CD4-positive, alpha-beta T cell (primary cell): Measurements from ENCODE around the gene EMILIN1. TPM values are rescaled to one million over a fixed set of nuclear protein-coding genes. Genes with fewer than 3 reads are reported as not detected.

Source experiments
- ATAC-seq: fragments of 200-7000 bp; cut with Tn5 transposase; one replicate; pipeline ENCODE4 v1.10.0; 2022; ENCODE audit warnings: mild to moderate bottlenecking; ENCODE audit not compliant: poor library complexity
- CTCF ChIA-PET: fragments of 350-600 bp; sonication (Branson Sonifier 250); formaldehyde crosslinking; loops from one replicate; lab custom pipeline; 2021; ENCODE audit warnings: antibody characterized with exemption, inconsistent platforms; lab: Charles Lee
- POLR2A ChIA-PET: fragments of 350-600 bp; sonication (Branson Sonifier 250); formaldehyde crosslinking; loops from one replicate; lab custom pipeline; 2021; ENCODE audit warnings: antibody characterized with exemption, inconsistent platforms; lab: Charles Lee
- DNase-seq, 14 experiments: peaks; one replicate each; pipeline ENCODE4 v3.0.0-alpha.2; 2013 to 2020; ENCODE audit warnings: mixed read lengths in 2 of 14
- H3K27ac ChIP-seq, 2 donors: one replicate each; pipeline versions ENCODE4 v1.5.1 to v1.7.0; 2013; ENCODE audit warnings: low read length in 2 of 2, low read depth in 1 of 2, mild to moderate bottlenecking in 1 of 2
- H3K27me3 ChIP-seq, 2 experiments: 1 replicate in 1 of 2; 2 replicates in 1 of 2; pipeline versions ENCODE4 v1.6.1 to v1.7.0; 2013; ENCODE audit warnings: low read length in 2 of 2, control low read depth in 1 of 2, mild to moderate bottlenecking in 1 of 2, moderate library complexity in 1 of 2; ENCODE audit not compliant: insufficient read depth in 2 of 2, control insufficient read depth in 1 of 2
- H3K36me3 ChIP-seq: one replicate; pipeline ENCODE4 v1.6.1; 2013; ENCODE audit warnings: low read length, control low read depth; ENCODE audit not compliant: insufficient read depth
- H3K4me1 ChIP-seq: one replicate; pipeline ENCODE4 v1.6.1; 2013; ENCODE audit warnings: low read length, control low read depth; ENCODE audit not compliant: insufficient read depth
- H3K4me3 ChIP-seq: one replicate; pipeline ENCODE4 v1.5.1; 2013; ENCODE audit warnings: mild to moderate bottlenecking, low read length, moderate library complexity
- H3K9me3 ChIP-seq, 2 experiments: 1 replicate in 1 of 2; 2 replicates in 1 of 2; pipeline versions ENCODE4 v1.6.1 to v1.7.0; 2013; ENCODE audit warnings: low read length in 2 of 2, mild to moderate bottlenecking in 2 of 2, control low read depth in 1 of 2, moderate library complexity in 1 of 2; ENCODE audit not compliant: control insufficient read depth in 1 of 2, insufficient read depth in 1 of 2
- H3K27ac Mint-ChIP-seq: one replicate; pipeline ENCODE4 v1.8.0; 2020; ENCODE audit warnings: mixed read lengths
- H3K27me3 Mint-ChIP-seq: one replicate; pipeline ENCODE4 v1.8.0; 2021; ENCODE audit warnings: mixed read lengths
- H3K36me3 Mint-ChIP-seq: one replicate; pipeline ENCODE4 v1.8.0; 2021; ENCODE audit warnings: low read depth, mixed read lengths
- H3K4me1 Mint-ChIP-seq: one replicate; pipeline ENCODE4 v1.8.0; 2021; ENCODE audit warnings: low read depth, mixed read lengths
- H3K4me3 Mint-ChIP-seq: one replicate; pipeline ENCODE4 v1.8.0; 2020; ENCODE audit warnings: mild to moderate bottlenecking, mixed read lengths
- H3K9me3 Mint-ChIP-seq: one replicate; pipeline ENCODE4 v1.8.0; 2020; ENCODE audit warnings: mixed read lengths
- intact Hi-C, 2 experiments: fragments of 100-400 bp; cut with DNase I in 1 of 2; cut with micrococcal nuclease in 1 of 2; formaldehyde crosslinking; loops; one replicate each; pipeline versions ENCODE4 v1.15.1 to v1.9.0; 2023 to 2025; cut with DNase I, micrococcal nuclease
- total RNA-seq, 174 experiments: library from RNA in 2 of 174; stranded (reverse) in 2 of 174; gene quantifications; one replicate each; pipeline ENCODE4 v1.2.3 and lab custom pipeline; 2021 to 2026
- TF ChIP-seq, protein P1 (sequence below): fragments of 200-600 bp; IDR thresholded peaks from one replicate; pipeline ENCODE4 v1.8.0; 2022; ENCODE audit warnings: antibody characterized with exemption, mild to moderate bottlenecking

The EMILIN1 gene
- total RNA-seq, 2 experiments from 2014 or later, result 0.14 to 0.25 TPM

DNA sequence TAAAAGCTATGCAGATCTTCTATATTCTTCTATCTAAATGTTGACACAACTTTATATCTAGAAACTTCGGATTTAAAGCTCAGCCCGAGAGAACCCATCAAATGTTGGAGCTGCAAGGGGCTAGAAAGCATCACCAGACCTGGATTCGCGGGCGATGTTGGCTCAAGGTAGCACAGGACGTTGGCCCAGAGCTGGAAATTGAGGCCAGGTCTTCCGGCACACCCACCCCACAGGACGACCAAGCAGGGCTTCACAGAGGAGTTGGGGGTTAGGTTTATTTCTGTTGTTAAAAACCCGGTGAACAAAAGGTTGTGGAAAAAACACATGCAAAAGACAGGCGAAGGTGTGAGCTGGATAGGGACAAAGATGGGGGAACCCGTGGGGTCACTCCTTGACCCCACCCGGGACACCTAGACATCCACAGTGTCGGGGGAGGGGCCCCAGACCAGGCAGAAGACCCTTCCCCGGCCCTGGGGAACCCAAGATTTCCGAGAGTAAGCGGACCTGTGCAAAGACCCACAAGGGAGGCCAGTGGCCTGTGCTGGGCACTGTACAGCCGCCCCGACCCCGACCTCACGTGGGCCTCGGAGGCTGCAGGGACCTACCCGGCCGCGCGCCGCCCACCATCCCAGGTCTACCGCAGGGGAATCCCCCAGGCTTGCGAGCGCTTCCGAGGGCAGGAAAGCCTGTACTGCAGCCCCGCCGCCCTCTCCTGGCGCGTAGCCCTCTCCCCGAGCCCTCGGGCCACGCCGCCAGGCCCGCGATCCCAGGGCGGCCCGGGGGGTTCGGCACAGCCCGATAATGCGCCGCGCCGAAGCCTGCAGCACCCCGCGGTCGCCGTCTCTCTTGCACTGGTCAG is 28.8 kb upstream of the EMILIN1 start:
- Mint-ChIP-seq H3K27me3 (peaks cover 15% of the 10 kb centered on the region), H3K9me3 (no peaks in the 10 kb centered on the region), H3K4me1 (peaks cover 27% of the 10 kb centered on the region), H3K4me3 (peak overlapping the region; percentile 100), H3K27ac (peak overlapping the region; percentile 100), H3K36me3 (peaks cover 30% of the 10 kb centered on the region)
- ATAC-seq, result peak; percentile 11
- peaks cover 4% of the 10 kb centered on the region for H3K36me3 ChIP-seq
- intact Hi-C loops, result loop anchor here (1.0 to 5.0 kb wide), 6 partner anchors 16 to 163 kb away; partner anchors contain the start of genes ATRAID (in 1 of the 2), KHK (in 1 of the 2), SLC5A6 (in 1 of the 2) and TMEM214 (in 1 of the 2)
- no peaks in the 10 kb centered on the region for H3K27me3 ChIP-seq
- POLR2A ChIA-PET, result interaction anchor here (0.6 to 13.4 kb wide), 16 partner anchors 10 to 1821 kb away, joined by 3 to 301 read pairs (median 8); partner anchors contain the start of genes ABHD1, ATRAID, KHK and MPV17
- peak overlapping the region; percentile 76 for H3K4me3 ChIP-seq
- DNase-seq, result peak in 12 of 14 experiments; percentile 22 to 86 (median 49)
- peaks cover 20% of the 10 kb centered on the region for H3K4me1 ChIP-seq
- no peaks in the 10 kb centered on the region for H3K9me3 ChIP-seq
- peak overlapping the region; percentile 41 to 77 for H3K27ac ChIP-seq
- CTCF ChIA-PET, result interaction anchor here (0.9 to 3.1 kb wide), 10 partner anchors 12 to 230 kb away, joined by 3 to 18 read pairs (median 7); partner anchors contain the start of genes KHK, OST4, PREB and TMEM214
- TF ChIP-seq, protein P1, sequence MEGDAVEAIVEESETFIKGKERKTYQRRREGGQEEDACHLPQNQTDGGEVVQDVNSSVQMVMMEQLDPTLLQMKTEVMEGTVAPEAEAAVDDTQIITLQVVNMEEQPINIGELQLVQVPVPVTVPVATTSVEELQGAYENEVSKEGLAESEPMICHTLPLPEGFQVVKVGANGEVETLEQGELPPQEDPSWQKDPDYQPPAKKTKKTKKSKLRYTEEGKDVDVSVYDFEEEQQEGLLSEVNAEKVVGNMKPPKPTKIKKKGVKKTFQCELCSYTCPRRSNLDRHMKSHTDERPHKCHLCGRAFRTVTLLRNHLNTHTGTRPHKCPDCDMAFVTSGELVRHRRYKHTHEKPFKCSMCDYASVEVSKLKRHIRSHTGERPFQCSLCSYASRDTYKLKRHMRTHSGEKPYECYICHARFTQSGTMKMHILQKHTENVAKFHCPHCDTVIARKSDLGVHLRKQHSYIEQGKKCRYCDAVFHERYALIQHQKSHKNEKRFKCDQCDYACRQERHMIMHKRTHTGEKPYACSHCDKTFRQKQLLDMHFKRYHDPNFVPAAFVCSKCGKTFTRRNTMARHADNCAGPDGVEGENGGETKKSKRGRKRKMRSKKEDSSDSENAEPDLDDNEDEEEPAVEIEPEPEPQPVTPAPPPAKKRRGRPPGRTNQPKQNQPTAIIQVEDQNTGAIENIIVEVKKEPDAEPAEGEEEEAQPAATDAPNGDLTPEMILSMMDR, result no peak

DNA sequence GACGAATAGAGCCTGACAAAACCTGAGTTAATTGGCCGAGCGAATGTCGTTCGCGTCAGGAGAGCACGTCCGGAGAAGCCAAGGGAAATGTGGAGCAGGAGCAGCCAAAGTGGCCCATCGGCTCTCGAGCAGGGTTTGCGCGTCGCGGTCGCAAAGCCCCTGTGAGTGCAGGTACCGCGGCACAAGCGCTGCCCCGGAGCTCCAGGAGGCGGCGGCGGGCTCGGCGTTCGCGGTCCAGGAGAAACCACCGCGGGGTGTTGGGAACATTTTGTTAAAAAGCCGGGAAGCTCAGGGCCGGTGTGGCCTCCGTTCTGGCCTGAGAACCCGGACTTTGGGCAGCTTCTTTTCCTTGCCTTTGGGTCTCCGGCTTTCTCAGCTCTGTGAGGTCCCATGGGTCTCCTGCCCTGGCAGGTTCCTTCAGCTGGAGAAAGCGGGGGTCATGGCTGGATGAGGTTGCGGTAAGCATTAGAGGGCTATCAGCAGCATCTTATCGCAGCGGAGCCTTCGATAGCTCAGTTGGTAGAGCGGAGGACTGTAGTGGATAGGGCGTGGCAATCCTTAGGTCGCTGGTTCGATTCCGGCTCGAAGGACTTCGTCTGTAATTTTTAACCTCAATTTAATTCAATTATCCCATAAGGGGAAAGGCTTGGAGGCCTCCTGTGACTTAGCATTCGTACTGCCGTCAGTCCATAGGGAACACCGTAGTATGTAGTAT is 28.0 kb upstream of the EMILIN1 start:
- peak; percentile 57 for ATAC-seq
- POLR2A ChIA-PET, result interaction anchor here (0.6 to 13.4 kb wide), 23 partner anchors 11 to 1820 kb away, joined by 3 to 301 read pairs (median 5); partner anchors contain the start of genes ABHD1, ATRAID, GTF3C2 and KHK

More for the DNA sequence above, 28.0 kb upstream of the EMILIN1 start:
- Mint-ChIP-seq H3K9me3 (no peaks in the 10 kb centered on the region), H3K27me3 (peaks cover 15% of the 10 kb centered on the region), H3K4me3 (peak overlapping the region; percentile 100), H3K27ac (peak overlapping the region; percentile 100), H3K36me3 (peaks cover 38% of the 10 kb centered on the region), H3K4me1 (peaks cover 27% of the 10 kb centered on the region)
- Histone ChIP-seq H3K4me1 (peaks cover 20% of the 10 kb centered on the region), H3K27ac (peak overlapping the region; percentile 77 to 83), H3K36me3 (peaks cover 11% of the 10 kb centered on the region), H3K4me3 (peak overlapping the region; percentile 76), H3K9me3 (no peaks in the 10 kb centered on the region), H3K27me3 (no peaks in the 10 kb centered on the region)
- peak; percentile 86 to 97 (median 92) for DNase-seq
- TF ChIP-seq, protein P1, result peak; percentile 42
- intact Hi-C loops, result loop anchor here (1.0 to 5.0 kb wide), 5 partner anchors 18 to 162 kb away; partner anchors contain the start of genes ATRAID (in 1 of the 2), KHK (in 1 of the 2), SLC5A6 (in 1 of the 2) and TMEM214 (in 1 of the 2)
- CTCF ChIA-PET, result interaction anchor here (0.9 to 3.1 kb wide), 11 partner anchors 12 to 253 kb away, joined by 3 to 18 read pairs (median 5); partner anchors contain the start of genes KHK, OST4, PREB and TMEM214
